CD4-positive, alpha-beta T cell treated with Interleukin-17A for 1 hour (primary cell): ENCODE data around the gene FOXP4.

Source experiments
- DNase-seq: peaks from one replicate; pipeline ENCODE4 v3.0.0-alpha.2; 2020

Gene FOXP4

DNA sequence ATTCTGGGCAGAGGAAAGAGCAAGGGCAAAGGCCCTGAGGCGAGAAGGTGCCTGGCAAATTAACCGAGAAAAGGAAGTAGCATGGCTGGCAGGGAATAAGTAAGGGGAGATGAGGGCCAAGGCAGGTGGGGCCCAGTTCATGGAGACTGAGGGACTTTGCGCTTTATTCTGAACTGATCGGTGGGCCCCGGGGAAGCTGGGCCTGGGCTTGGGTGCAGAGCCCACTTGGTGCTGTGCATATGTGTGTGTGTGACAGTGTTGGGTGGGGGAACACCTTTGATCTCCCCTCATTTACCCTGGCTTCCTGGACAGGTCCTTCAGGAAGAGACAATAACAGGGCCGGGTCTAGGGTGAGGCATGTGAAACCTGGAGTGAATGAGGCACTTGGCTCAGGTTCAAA, 89.2 kb downstream of the FOXP4 start:
- no peak for DNase-seq

DNA sequence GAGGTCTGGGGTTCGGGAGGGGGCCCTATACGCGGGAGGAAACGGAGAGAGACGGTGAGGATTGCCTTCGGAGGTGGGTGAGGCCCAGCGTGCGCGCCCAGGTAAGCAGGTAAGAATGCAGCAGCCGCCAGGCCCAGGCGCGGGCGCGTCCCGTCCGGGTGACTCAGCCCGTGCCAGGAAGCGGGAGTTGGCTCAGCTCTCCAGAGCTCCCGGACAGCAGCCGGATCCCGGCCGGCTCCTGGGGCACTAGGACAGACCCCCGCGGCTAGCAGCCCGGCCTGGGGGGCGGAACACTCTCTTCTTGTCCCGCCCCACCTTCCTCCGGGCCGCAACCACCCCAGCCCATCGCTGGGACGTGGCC, 90.6 kb downstream of the FOXP4 start:
- DNase-seq = no peak

DNA sequence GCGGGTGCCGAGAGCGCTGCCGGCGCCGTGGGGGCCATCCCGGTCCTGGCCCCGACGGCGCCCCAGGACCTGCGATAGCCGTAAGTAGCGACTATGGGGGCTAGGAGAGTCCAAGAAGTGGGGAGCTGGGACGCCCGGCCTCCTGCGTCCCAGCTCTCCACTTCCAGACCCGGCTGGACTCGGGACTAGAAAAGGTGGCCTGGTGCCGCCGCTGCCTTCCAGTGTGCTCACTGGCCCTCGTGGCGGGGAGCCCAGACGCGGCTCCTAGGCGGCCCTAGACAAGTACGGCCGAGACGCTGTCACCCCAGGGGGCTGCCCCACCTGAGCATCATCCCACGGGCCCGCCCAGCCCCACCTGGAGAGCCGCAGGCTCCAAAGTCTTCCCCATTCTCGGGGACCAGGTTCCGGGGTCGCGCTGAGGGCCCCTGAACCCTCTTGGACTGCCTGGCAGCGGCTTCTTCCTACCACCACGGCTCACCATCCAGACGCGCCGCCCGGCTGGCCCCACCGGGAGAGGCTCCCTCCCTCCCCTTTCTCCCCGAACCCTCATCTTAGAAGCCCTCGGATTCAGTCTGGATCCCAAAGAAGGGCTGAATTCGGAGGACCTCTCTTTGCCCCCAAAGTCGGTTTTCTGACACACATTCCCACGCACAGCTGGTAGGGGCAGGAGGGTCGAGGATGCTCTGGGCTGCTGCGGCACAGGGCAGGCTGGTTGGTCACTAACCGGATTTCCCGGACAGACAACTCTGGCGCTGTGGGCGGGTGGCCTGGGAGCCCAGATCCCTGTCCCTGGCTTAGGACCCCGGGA, 91.2 kb downstream of the FOXP4 start:
- DNase-seq = no peak

DNA sequence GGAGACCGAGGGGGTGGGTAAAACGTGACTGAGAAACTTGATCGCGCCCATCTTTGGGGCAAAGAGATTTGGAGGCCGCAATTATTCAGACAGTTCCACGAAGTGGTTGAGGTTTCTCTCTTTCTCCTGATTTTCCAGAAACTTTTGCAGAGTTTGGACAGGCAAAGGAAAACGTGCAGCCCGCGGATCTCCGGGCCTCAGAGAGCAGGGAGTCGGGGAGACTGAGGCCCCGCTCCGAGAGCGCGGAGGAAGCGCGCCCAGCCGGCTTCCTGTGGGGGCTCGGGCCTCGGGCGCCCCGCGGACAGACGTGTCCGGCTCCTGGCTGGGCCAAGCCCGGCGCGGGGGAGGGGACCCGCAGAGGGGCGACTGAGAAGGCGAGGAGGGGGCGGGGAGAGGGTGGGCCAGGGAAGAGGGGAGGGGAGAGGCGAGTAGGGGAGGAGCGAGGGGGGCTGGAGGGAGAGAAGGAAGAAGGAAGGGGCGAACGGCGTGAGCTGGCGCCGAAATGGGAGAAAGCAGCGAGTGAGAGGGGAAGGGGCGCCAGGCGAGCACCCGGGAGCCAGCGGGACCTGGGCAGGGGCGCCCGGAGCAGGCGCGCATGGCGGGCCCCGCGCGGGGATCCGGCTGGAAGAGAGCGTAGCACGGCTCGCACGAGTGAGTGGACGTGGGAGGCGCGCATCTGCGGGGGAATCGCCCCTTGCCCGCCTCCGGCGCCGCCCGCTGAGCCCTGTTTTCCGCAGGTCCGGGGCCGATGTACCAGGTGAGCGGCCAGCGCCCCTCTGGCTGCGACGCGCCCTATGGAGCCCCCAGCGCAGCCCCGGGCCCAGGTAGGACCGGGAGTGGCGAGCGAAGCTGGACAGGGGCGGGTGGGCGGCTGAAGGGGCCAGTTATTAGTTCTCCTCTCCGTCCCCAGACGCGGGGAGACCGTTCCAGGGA, 92.1 kb downstream of the FOXP4 start, which contains the start of gene MDFI:
Gene MDFI, plus strand, starts transcription at position 467 of the 933 bp plus-strand sequence. Its CDS starts 282 bp downstream, at position 749.
- no peak for DNase-seq

DNA sequence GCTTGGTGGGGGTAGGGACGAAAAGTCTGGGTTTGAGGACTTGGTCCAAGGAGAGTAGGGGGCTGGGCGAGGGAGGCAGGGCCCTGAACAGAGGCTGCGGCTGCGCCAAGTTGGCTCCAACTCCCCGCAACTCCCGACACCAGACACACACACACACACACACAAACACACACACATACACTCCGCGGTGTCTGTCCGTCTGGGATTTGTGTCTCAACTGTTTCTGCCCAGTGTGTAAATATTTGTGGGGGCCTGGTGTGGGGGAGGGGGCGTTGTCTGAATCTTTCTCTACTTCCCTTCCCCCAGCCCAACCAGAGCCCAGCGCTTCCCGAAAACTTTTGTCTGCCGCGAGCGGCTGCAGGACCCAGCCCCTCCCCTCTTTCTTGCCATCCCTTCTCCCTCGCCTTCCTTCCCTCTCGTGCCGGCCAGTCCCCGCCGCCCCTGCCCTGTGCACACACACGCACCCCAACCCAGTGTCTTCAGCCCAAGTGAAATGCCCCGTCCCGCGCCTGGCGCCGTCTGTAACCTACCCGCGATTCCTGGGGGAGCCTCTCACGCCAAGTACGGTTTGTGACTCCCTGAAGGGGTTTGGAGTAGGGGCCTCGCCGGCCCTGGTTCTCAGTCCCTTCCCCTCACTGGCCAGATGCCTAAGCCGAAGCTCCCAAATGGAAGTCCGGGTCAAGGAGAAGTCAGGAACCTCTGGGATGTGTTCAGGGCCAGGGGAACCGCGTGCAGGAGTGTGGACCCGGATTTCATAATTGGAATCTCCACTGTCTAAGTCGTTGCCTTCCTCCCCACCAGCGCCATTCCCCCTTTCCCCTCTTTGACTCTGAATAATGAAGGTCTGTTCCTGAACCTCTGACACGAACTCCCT, 93.0 kb downstream of the FOXP4 start:
- DNase-seq = no peak

DNA sequence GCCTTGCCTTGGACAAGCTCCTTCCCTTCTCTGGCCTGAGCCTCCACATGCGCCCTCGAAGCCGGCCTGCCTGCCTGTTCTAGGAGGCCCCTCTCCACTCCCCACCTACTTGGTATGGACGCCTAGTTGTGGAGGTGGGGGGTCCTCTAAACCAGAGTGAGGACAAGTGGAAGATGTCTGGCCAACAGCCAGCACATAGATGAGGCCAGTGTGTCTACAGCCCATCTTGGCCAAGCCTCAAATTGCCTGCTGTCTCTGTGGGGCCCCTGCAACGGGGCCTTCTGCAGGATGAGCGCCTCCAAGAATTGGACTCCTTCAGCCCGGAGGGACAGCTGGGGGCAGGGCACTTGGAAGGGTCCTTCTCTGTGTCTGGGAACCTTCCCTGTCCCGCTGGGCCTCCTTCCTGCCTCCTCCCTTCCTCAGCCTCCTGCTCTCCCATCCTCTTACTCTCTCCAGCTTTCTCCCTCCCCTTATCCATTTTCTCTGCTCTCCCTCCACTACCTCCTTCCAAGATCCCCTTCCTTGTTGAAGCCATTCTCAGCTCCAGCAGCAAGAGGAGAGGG, 93.7 kb downstream of the FOXP4 start:
- DNase-seq = no peak

DNA sequence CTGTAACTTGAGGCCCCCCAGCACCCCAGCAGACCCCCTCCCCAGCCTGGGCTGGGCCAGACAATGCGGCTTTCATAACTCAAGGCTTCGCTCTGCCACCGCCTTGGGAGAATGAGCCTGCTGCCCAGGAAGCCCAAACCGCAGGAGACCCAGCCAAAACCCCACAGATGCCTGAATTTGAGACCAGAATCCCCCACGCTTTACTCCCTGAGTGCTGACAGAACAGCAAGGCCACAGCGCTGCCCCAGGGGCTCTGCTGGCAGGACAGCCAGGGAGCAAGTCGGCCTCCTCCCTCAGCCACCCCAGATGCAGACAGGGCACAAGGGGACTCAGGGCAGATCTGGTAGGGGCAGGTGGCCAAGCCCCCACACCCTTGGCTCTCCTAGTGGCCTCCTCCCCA, 94.2 kb downstream of the FOXP4 start:
- DNase-seq = no peak

DNA sequence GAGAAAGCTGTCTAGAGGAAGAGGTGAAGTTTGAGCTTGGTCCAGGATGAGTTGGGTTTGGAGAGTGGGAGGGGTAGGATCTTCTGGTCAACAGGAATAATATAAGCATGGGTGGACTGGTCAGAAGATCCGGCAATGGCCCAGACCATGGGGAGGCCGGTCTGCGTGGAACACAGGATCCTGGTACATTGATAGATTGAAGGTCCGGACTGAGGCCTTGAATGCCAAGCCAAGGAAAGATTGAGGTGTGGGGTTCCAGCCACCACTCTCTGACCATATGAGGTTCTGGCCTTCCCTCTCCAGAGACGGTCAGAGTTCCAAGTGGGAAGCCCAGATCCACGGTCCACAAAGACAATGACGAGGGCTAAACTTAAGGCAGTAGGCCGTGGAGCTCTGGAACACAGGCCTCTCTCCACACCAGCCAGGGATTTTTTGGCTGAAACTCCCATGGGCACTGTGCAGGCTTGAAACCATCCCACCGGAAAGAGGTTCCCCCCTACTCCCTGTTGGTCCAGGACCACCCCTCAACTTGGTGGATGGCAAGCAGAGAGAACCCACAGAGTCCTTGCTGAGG, 95.3 kb downstream of the FOXP4 start:
- no peak for DNase-seq

DNA sequence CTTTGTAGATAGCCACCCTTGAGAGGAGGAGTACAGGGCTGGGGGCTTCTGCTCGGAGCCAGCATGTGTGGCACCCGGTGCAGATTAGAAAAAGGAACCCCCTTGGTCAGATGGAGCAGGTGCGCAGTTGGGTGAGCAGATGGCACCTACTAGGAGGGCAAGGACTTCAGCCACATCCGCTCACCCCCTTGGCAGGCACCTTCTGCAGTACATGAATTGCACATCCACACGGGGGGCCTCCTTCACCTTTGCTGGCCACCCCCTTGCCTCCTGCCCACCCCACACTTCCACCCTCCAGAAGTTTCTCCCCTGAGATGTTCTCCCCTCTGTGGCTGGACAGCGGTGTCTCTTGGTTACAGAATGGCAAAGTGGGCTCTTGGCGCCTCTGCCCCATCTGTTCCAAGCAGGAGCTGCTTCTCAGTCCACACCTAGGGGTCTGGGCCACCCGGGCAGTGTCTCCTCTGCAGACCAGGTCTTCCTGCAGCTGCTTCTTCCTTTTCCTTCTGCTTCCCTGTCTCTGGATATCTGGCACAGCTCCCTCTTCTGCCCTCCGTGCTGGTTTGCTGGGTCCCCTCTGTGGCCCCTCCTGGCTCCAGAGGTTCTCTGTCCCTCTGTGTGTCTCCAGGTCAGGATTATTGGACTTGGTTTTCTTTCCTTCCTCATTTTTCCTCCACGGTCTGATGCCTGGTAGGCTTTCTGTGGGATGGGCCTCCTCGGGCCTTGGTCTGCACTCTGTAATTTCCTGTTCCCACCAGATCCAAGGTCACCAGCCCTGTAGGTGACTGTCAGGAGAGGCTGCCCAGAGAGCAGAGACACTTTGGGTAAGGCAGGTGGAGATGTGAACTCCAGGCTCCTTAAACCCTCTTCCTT, 96.1 kb downstream of the FOXP4 start:
- DNase-seq = no peak

DNA sequence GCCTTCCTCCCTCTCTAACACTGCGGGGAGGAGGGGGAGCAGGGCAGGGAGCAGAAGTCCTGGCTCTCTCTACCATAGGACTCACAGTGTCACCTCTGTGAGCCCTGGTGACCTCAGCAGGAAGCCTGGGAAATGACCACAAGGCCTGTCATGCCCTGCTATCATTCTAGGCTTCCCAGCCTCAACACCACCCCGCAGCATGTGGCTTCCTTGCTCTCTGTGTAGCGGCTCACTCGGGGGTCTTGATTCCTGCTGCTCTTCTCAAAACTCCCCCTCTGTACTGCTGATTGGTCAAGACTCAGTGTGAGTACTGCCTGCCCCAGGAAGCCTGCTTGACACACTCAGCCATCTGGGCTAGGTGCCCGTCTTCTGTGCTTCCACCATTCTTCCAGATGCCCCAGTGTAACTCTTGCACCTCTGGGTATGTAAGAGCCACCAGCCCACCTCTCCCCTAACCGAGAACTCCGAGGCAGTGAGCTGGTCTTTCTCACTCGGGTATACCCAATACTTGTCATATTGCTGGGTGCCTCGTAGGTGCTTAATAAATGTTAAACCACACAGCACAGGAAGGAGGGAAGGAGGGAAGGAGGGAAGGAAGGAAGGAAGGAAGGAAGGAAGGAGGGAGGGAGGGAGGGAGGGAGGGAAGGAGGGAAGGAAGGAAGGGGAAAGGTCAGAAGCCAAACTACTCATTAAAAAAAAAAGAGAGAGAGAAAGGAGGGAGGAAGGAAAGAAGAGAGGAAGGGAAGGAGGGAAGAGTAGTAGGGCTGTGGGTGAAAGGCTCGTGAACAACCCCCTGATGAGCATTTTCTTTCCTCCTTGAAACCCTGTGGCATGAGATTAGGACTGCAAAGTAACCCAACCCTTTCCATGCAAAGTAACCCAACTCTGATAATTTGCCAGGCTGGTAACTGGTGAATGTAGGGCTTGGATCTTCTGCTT, 97.0 kb downstream of the FOXP4 start:
- no peak for DNase-seq

DNA sequence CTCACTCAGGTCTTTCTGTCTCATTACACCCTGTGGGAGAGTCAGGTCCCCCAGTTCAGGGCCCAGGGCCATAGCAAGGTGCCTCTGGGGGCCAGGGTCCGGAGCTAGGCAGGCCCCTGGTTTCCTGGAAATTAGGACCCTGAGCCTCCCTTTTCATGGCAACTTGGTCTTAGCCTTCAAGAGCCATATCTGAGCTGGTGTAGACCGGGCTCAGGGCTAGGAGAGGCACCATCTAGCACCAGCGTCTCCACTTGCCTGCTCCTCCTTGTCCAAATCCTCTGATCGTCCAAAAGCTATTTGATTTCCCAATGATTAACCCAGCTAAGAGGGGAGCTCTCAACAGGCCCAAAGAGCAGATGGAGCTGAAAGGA, 97.7 kb downstream of the FOXP4 start:
- DNase-seq = no peak

DNA sequence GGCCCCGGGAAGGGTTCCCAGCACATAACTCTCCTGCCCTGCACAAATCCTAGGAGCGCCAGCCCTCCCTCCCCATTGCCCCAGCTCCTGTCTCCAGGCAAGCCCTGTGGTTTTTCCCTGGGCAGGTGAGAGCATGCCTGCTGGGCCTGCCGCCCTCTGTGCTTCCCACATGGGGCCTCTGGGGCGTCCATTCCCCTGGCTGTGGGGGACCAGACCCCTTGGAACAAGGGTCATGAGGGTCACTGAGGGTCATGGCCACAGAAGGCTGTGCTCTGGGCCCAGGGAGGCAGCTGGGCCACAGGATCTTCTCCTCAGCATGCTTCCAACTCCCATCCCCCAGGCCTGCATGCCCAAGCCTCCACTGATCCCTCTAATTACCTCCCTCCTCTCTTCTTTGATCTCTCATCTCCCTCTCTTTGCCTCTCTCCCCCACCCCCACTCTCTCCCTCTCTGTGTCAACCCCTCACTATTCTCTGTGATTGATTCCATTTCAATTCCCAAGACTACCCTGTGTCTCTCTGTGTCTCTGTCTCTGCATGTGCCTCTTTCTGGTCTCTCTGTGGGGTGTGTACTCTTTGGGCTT, 98.2 kb downstream of the FOXP4 start:
- DNase-seq = no peak

DNA sequence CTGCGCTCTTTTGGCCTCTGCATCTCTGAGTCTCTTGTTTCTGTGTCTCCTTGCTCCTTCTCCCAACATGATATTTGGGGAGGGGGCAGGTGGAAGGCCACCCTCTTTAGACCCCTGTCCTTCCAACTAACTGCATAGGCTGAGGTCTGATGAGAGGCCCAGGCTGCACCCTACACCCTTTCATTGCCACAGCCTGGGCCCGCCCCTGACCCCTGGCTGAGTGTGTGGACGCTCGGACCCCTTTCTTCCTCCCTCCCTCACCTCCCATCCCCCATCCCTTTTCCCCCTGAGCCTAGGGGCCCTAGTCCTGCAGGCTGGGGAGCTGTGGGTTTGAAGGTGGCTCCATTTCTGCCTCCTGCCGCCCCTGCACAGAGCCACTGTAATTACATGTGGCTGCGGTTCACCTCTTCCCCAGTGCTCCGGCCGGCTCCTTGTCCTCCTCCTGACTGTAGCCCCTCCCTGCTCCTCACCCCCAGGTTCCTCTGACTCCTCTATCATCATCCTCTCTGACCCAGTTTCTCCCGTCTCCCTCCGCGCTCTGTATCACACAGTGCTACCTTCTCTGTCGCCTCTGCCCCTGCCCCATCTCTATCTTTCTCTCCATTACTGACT, 98.9 kb downstream of the FOXP4 start:
- DNase-seq = no peak

DNA sequence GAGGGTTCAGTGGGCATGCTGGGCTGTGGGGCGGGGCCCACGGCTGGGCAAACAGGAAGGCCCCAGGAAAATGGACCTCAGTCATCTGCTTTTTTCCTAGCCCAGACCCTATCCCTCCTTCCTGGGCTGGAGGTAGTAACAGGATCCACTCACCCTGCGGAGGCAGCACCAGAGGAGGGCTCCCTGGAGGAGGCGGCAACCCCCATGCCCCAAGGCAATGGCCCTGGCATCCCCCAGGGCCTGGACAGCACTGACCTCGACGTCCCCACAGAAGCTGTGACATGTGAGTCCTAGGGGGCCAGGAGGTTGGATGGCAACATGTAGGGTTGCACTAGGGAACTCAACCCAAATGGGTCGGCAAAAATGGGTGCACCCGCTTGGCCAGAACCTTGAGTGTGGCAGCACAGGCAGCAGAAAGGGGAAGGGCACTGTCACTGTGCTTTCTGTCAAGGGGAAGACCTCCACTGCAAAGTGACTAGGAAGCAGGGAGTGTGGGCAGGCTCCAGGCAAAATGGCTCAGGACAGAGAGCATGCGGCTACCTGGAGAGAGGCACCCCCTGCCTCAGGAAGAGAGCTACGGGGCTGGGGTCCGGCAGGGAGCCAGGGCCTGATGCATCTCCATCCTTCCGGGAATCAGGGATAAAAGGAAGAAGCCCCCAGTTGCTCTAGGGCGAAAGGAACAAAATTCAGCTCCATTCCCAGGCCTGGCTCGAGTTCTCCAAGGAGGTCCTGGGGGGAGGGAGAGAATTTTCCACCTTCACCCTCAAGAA, 100.0 kb downstream of the FOXP4 start:
- no peak for DNase-seq

DNA sequence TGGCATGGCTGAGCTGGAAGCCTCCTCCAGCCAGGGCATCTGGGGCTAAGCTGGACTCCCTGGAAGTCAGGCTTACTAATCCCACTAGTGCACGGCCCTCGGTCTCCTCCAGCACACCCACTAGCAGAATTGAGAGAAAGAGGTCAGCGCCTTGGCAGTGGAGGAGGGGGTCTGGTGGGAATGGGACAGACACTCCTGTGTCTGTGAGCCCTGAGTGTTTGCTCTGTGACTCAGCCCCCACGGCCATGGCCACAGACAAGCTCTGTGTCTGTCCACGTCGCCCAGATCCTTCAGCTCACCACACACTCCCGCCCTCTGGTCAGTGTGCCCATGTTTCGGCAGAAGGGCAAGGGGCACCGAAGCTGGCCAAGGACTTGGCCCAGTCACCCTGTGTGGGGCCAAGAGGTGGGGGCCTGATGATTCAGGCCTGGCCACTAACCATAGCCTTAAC, 100.9 kb downstream of the FOXP4 start:
- DNase-seq = no peak

DNA sequence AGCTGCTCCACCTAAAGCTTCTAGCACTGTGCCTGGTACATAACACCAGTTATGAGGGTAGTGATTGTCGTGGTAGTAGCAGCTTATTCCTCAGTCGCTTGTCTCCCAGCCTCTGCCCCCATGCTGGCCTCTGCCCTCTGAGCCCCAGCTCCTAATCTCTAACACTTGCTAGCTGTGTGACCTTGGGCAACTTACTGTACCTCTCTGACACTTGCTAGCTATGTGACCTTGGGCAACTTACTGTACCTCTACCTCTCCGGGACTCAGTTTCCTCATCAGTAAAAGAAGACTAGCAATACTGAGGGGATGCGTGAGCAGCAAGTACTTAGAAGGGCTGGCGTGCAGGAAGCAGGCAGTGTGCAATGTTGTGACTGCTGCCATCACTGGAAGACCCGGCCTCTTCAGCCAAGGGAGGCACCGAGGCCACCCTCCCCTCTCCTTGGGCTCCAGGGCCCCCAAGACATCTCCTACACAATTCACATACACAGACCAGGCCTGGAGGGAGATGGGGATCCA, 101.9 kb downstream of the FOXP4 start:
- no peak for DNase-seq

DNA sequence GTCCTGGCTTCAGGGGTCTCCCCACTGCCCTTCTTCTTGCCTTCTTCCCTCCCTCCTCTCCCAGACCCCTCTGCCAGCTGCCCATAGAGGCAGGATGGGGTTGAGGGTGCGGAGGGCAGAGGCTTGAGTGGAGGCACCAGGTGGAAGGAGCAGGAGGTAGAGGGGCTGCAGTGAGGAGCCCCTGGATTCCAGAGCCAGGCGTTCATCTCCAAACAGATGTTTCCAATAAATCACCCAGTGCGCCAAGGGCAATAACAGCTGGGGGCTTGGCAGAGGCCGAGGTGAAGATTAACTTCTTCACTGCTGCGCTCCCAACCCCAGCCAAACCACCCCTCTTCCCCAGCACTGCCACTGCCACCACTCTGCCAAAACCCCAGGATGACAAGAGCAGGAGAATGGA, 102.7 kb downstream of the FOXP4 start:
- DNase-seq = no peak

DNA sequence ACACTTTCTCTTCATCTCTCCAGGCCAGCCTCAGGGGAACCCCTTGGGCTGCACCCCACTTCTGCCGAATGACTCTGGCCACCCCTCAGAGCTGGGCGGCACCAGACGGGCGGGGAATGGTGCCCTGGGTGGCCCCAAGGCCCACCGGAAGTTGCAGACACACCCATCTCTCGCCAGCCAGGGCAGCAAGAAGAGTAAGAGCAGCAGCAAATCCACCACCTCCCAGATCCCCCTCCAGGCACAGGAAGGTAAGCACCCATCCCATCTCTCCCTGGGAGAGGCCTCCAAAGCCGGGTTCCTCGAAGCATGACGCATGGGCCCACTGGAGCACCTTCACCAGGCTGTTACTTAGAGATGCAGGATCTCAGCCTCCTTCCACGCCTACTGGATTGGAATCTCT, 103.4 kb downstream of the FOXP4 start:
- no peak for DNase-seq
